GM19238 (cell line): ENCODE results near the gene SDF4.

Experiments used
- DNase-seq: peaks from one replicate; pipeline ENCODE4 v3.0.0; 2011; ENCODE audit warnings: low spot score; ENCODE audit not compliant: insufficient read length

Gene SDF4

DNA sequence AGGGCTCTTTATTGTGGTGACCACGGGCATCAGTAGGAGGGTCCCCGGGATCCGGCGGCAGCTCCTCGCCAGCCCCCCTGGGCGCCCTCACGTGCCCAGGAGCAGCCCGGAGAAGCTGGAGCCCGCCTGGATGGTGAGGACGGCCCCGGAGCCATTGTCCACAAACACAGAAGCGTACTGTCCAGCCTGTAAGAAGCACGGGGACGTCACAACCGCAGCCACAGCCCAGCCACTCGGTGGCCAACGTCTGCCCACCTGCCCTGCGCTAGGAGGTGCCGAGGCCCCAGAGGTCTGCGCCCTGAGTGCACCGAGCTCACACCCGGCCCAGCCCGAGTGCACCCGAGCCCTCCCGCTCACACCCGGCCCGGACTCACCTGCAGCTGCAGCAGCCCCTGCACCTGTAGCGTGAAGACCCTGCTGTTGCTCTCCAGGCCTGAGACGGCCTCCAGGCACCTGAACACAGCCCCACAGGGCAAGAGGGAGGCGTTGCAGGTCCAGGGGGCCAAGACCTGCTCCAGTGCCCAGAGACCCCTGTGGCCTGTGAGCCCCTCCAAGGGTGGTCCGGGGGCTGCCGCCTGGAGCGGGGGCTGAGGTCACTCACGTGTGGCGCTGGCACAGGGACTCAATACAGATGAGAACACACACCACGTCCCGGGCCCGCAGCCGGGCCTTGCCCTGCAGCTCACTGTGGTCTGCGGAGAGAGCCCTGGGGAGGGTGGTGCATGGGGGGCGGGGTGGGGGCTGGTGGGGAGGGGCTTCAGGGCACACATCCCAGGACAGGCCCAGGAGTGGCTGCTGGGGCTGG lies 10.9 kb upstream of the SDF4 start:
- DNase-seq: no peak

DNA sequence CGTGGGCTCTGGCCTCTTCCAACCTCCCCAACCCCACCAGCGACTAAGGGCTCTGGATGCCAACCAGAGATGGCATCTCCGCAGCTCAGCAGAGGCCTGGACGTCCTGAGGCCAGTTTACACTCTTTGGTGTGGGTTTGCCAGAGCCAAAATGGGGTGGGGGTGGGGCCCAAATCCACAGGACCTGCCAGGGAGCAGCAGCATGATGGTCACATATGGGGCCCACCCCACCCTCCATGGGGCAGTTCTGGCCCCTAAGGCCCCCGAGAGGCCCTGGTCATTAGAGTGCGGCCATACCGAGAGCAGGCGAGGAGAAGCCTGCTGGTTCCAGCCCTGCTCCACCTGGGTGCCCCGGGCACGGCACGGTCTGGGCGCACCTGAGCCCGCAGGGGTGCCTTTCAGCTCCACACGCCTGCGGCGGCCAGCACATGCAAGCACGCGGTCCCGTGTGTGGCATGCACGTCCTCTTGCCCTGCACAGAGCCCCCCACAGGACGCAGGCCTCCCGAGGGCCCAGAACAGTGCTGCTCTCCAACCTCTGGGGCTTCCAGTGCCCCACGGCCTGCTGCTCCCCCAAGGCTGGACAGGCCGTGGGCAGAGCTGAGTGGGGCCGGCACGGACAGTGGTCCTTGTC lies 9.9 kb upstream of the SDF4 start:
- no peak for DNase-seq

DNA sequence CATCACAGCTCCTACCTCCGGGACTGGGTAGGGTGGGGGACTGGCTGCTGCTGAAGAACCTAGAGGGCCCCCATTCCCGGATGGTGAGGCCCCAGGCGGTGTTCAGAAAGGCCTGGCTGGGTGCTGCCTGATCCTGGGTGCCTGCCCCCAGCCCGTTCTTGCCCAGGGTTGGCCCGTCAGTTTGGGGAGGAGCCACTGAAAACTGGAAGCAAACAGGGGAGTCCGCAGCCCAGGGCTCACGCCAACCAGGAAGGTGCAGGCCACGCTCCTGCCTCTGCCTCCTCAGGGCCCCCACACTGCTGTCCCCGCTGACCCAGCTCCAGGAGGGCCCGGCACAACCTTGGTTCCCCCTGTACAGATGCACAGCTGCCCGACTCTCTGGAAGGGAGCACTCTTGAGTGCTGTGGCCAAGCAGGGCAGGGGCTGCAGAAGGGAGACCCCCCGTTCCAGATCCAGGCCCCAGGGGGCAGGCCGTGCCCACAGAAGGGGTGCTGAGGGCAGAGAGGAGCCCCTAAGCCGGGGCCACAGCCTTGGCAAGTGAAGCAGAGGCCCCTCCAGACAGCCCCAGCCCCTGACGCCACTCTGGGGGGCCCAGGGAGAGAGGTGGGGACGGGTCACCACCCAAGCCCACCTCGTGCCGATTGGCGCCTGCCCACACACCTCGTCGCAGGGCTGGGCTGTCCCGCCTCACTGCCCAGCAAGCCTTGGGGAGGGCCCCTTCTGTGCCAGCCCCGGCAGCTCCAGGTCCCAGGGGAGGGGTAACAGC lies 9.2 kb upstream of the SDF4 start:
- no peak for DNase-seq

DNA sequence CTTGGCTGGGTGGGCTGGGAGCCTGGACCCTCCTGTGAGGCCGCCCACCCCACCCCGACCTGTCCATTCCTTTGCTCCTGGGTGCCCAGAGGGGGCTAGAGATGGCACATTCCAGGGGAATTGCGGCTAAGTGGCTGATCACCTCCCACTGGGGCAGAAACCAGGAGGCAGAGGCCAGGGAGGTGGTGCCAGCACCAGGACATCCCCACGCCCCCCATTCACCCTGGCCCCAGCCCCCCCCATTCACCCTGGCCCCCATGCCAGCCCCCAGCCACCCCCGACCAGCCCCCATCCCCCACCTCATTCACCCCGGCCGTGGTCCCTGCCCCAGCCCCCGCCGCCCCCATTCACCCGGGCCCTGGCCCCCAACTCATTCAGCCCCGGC lies 8.5 kb upstream of the SDF4 start:
- DNase-seq: no peak

DNA sequence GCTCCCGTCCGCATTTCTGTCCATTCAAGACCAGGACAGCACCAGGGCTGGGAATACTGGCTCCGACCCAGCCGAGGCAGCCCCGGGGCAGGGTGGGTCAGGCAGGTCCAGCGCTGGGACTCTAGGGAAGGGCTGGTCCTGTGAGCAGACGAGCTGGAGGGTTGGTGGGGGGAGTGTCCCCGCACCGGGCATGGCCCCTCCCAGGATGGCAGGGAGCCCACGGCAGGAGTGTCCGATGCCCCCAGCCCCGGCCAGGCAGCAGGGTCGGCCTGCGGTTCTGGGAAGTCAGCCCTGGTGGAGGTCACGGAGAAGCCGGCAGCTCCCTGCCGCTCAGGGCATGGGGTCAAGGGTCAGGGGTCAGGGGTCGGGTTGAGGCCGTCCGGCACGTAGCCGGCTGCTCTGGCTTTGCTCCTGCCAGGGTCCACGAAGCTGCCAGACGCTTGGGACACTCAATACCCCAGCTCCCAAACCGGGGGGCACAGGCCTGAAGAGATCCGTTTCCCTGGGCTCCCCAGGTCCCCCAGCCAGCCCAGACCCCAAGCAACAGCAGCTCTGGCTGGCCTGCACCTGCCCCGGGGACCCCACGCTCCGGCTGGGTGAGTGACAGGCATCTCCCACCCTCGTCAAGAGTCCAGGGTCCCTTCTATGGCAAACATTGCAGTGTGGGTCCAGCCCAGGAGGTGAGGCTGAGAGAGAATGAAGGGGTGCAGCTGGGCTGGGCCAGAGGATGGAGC lies 8.0 kb upstream of the SDF4 start:
- DNase-seq: no peak

DNA sequence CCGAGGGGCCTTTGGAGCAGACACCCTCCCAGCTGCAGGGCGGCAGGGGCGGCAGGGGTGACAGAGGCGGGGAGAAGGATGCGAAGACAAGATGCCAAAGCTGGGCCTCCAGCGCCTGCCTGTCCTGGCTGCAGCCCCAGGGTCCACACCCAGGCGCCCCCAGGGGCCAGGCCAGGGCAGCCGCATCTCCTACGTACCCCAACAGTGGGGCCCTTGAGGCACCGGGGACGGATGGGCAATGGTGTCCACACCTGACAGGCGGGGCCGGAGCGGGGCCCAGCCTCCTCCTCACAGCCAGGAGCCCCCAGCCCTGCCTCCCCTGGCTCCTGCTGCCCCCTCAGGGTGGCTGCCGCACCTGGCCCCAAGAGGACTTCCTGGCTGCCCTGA lies 7.4 kb upstream of the SDF4 start:
- no peak for DNase-seq

DNA sequence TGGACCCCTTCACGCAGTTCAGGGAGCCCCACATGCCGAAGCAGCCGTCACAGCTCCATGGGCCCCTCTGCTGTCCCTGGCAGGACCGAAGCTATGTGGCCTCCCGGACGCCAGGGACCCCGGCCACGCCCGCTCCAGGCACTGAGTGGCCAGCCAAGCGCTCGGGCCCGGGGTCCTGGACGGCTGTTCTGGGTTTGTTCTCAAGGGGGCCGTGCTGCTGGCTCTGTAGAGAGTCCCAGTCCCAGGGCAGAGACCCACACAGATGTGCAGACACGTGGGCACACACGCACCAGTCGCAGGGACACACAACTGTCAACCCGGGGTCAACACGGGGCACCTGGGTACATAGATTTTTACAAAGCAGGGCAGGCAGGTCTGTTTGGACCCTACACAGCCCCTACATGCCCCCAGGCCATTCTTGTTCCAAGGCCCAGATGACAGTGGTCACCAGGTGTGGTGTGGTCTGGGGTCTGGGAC lies 6.9 kb upstream of the SDF4 start:
- no peak for DNase-seq

DNA sequence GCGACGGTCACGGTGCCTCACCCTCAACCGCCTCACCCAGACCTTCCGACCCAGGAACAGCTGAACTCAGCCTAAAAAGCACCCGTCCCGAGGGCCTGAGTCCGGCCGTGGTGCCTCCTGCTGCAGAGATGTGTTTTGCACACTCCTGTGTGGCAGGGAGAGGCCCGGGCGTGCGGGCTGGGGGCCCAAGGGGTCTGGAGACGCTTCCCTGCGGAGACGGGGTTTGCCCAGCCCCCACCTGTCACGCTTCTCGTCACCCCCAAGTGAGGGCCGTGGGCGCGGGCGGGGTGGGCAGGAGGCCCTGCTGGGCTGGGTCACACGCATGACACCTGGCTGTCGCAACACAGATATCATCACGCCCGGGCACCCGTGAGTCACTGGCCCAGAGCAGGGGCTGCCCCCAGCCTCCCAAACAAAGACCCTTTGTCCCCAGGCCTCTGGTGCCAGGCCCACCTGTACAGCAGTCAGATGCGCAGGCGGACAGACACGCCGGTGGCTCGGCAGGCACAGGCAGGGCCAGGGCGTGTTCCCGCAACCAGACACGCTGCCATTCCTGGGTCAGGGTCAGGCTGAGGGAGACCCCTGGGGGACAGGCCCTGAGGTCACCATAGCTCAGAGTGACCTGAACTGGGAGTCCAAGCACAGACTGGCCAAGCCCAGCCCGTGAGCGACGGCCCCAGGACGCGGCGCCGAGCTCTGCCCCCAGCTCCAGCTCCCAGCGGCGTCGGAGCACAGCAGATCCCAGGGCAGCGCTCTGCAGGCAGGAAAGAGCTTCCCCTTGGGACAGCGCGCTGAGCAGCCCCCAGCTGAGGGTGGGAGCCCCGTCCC lies 6.3 kb upstream of the SDF4 start:
- no peak for DNase-seq

DNA sequence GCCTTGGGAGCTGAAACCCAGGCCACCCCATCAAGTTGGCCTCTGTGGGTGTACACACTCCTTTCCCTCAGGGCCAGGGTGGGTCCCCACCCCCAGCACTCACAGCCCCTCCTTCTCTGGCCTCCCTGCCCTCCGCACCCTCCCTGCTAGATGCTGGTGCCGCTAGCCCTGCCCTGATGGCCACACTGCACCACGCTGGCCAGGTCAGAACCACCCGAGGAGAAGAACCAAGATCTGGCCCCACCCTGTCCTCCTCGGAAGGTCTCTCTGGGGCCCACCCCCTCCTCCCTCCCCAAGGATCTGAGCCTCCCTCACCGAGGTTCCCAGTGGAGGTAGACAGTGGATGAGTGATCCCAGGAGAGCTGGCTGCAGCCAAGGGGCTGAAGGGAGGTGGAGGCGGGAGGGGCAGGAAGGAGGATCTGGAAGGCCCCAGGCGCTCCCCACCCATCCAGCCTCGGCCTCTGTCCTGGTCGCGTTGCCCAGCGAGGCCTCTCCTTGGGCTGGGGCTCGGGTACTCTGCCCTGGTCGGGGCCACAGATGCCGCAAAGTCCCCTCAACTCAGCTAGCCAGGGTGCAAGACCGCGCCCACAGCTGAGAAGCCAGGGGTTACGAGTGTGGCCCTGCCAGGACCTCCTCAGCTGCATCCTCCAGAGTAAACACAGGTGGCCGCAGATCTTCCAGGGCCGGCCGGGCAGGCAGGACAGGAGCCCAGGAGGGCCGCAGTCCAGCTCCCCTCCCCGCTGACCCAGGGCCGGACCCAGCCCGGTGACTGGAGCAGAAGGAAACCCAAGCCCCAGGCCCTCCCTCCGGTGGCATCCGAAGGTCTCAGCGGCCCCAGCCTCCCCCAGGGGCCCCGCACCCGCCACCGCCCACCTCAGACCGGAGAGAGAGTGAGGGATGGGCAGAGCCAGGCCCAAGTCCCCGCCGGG lies 5.4 kb upstream of the SDF4 start:
- no peak for DNase-seq

DNA sequence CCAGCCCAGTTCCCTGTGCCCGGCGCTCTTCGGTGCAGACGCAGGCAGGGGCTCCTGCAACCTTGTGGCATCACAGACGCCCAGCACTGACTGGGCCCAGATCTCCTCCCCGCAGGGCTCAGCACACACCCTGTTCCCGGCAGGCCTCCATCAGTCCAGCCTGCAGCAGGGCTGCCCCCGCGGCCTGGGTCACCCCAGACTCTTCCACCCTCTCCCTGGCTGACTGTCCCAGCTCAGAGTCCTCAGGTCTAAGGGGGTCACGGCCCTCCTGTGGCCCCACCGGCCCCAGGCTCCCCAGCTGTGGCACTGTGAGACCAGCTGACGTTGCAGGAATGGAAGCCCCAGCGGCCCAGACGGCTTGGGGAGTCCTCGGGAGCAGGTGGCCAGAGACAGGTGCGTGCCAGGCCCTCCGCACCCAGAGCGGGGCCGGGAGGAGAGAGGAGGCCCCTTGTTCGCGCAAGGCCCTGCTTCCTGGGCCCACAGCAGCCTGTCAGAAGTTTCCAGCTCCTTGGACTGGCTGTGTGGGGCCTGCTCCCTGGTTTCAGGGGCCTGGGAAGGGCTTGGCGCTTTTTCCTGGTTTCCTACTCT lies 4.5 kb upstream of the SDF4 start:
- DNase-seq: no peak

DNA sequence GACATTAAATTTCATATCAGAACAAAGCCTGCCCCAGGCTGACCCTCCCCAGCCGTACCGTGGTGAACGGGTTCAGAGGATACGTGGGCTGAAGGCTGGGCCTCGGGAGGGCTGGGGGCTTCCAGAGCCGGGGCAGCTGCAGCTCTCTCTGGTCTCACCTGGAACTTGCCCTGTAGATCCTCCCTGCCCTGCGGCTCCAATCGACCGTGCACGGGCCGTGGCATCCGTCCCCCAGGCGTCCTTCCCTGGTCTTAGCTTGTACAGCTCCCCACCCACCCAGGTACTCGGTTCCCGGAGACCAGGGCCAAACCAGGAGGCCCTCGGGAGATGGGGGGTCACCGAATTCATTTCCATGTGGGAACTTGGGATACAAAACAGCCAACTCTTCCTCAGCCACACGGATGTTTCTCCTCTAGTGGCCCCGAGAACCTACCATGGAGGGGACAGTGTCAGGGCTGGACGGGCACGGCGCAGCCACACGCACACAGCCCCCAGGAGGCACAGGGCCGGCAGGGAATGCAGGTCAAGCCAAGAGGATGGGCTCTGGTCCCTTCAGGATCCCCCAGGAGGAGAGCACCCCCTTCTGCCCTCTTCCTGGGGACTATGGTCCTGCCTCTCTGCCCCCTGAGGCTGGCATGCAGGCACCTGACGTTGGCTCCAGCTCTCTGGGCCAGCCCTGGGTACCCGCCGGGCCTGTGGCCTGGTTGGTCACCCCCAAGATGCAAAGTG lies 3.4 kb upstream of the SDF4 start:
- no peak for DNase-seq

DNA sequence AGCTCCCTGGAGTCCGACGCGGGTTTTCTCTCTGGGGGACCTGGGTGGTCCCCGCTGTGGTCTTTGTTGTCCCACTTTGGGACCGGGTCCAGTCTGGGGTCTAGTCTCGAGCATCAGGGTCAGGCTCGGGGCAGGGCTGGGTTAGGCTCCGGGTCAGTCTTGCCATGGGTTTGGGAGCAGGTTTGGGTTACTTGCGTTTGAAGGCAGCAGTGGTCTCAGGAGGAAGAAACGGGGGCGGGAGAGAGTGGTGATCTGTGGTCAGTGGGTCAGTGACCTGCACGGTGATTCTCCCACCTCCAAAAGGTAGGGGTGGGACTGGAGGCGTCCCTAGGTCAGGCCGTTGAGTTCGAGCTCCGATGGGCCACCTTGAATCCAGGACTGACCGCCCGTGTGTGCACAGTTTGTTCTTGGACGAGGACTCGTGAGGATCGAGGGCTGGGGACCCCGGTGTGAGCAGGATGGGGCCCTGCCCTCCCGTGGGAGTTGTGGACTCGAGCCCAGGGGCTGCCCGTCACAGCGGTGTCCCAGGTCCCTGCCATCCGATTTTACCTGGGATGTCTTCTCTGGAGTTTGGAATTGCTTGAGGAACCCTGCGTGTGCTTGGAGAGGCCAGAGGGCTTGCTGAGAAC lies 2.5 kb upstream of the SDF4 start:
- no peak for DNase-seq

DNA sequence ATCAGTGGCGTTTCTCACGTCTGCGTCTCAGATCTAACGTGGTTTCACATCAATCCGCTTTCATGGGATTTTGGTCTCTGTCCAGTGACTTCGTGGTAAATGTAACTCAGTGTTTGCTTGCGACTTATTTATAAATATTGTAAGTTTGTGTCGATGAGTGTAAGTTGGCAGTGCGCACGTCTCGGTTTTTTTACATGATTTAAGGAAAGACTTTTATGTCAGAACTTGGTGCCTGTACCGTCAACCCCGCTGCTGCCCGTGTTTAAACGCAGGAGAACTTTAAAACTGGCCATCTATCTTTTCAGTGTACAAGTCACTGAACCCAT lies 1.7 kb upstream of the SDF4 start:
- no peak for DNase-seq

DNA sequence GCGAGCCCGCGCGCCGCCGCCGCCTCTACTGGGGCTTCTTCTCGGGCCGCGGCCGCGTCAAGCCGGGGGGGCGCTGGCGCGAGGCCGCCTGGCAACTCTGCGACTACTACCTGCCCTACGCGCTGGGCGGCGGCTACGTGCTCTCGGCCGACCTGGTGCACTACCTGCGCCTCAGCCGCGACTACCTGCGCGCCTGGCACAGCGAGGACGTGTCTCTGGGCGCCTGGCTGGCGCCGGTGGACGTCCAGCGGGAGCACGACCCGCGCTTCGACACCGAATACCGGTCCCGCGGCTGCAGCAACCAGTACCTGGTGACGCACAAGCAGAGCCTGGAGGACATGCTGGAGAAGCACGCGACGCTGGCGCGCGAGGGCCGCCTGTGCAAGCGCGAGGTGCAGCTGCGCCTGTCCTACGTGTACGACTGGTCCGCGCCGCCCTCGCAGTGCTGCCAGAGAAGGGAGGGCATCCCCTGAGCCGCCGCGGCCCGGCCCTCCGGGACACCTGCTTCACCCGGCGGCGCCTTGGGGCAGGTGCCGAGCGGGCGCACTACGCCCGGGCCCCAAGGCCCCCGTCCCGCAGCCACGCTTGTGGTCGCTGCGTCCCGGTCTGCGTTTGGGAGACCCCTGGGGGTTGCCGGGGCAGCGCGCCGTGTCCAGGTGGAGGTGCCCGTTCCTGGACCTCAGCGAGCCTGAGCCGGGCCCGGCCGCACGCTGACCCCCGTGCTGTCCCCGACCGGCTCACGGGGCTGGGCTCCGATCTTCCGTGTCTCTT lies 1.2 kb upstream of the SDF4 start:
- no peak for DNase-seq

DNA sequence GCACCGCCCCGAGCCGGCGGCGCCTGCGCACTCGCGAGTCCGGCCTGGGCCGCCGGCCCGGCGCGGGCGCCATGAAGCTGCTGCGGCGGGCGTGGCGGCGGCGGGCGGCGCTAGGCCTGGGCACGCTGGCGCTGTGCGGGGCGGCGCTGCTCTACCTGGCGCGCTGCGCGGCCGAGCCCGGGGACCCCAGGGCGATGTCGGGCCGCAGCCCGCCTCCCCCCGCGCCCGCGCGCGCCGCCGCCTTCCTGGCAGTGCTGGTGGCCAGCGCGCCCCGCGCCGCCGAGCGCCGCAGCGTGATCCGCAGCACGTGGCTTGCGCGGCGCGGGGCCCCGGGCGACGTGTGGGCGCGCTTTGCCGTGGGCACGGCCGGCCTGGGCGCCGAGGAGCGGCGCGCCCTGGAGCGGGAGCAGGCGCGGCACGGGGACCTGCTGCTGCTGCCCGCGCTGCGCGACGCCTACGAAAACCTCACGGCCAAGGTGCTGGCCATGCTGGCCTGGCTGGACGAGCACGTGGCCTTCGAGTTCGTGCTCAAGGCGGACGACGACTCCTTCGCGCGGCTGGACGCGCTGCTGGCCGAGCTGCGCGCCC lies 501 bp upstream of the SDF4 start, which contains the start of gene B3GALT6:
Gene B3GALT6 (plus strand): TSS at position 30 of the 588 bp plus-strand sequence. CDS start 42 bp downstream, at position 72.
- DNase-seq: no peak

DNA sequence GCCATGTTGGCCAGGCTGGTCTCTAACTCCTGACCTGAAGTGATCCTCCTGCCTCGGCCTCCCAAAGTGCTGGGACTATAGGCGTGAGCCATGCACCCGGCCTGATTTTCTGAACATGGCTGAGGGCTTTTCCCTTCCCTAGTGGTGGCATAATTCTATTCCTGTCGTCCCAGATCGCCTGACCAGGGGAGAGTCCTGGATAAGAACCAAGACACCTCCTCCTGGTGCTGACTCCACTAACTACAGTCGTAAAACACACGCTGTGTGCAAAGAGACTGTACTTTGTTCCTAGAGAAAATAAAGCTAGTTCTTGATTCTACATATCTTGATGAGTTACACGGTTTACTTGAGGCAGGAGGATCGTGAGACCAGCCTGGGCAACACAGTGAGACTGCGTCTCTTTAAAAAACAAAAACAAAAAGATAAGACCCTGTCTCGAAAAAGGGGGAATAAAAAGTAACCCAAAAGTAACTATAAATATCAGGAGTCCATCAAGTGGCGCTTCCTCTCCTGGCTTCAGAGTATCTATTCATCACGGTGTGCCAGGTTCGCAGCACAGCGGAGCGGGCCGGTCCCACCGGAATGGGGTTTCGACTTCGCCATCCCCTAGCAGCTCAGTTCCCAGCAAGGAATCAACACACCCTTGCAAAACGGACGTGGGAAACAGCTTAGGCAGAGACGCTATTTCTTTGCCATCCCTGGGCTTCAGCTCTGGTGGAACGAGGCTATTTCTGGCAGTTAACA lies 973 bp downstream of the SDF4 start:
- DNase-seq: no peak
